DOHH2 (cell line): ENCODE data around the gene SMAD3.

ENCODE experiments used
- CTCF ChIP-seq: fragments of 200-600 bp; sonication (generic); IDR thresholded peaks from one replicate; pipeline ENCODE4 v1.5.1; 2014; ENCODE audit warnings: antibody characterized with exemption, mild to moderate bottlenecking, low read depth, low read length; ENCODE audit not compliant: poor library complexity, severe bottlenecking
- EZH2phosphoT487 ChIP-seq: fragments of 200-600 bp; sonication (generic); IDR thresholded peaks from 2 replicates; pipeline ENCODE4 v1.6.1; 2017; ENCODE audit warnings: borderline replicate concordance, mild to moderate bottlenecking, antibody characterized with exemption, low read length, moderate library complexity, mixed read lengths

DNA sequence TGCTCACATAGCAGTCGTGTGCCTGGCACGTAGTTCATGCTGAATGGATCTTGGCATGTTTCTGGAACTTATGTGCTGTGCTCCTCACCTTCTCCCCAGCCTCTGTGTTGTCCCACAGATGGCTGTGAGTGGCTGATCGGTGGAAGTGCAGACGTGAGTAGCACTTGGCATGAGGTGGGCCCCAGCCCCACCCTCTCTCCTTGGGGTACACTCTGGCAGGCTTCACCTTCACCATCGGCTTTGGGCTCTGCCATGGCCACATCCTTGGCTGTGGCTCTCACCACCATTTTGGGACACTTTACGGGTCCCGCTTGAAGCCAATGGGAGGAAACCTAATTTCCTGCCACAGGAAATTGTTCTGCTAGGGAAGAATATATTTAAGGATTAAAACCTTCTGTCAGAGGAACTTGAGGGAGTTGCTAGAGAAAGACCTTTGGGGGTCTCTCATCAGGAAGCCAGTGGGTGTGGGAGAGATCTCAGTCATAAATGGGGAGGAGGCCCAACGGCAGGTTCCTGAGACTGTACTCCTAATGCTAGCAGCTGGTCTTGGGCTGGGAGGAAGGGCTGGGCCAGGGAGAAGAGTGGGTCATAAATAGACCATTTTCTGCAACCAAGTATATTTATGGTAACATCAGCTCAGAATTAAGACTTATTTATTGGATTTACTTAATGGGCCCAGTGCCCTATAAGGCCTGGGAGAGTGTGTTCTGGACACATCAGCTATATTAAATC is 92.3 kb downstream of the SMAD3 start:
- TF ChIP-seq CTCF = no peak
- TF ChIP-seq EZH2phosphoT487 = no peak
